Stimulated activated CD4-positive, alpha-beta T cell treated with anti-CD3 and anti-CD28 coated beads, Interleukin-1b, Interleukin-23, amount 100 ng/mL, for 1 hour (primary cell): ENCODE data around the gene CHIA.

Source experiments
- DNase-seq, 2 donors: peaks; one replicate each; pipeline ENCODE4 v3.0.0-alpha.2; 2020; ENCODE audit warnings: low read depth in 2 of 2

Gene CHIA

GRCh38 chr1:111290630-111291029 lies at the start of gene CHIA:
Gene CHIA (plus strand): TSS chr1:111290851. CDS start chr1:111310468, 19,617 bp downstream.
- no peak for DNase-seq

GRCh38 chr1:111241797-111242196 lies 48.9 kb upstream of the CHIA start:
- DNase-seq = no peak

- no peak for DNase-seq
These were observed 47.7 kb upstream of the CHIA start for GRCh38 chr1:111242805-111243523.

GRCh38 chr1:111247125-111247838 lies 43.4 kb upstream of the CHIA start:
- no peak for DNase-seq

GRCh38 chr1:111249960-111250359 lies 40.7 kb upstream of the CHIA start:
- no peak for DNase-seq

- DNase-seq = no peak
These were observed 39.1 kb upstream of the CHIA start for GRCh38 chr1:111251570-111251969.

DNA sequence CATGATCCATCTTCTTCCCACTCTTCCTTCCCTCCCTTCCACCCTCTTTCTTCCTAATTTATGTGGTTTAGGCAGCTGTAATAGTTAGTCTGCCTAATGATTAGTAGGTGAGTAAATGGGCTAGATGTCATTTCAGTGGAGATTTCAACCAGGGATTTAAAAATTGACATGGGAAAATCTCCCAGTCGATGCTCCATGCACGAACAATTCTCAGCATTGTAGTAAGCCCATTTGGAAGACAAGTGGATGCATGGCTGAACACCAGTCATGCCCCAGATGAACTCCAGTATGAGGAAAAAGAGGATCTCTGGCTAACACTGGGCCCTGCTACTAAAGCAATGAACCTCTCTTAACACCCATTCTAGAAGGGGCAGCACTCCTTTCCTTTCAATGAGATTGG lies 37.9 kb upstream of the CHIA start:
- DNase-seq = no peak

DNA sequence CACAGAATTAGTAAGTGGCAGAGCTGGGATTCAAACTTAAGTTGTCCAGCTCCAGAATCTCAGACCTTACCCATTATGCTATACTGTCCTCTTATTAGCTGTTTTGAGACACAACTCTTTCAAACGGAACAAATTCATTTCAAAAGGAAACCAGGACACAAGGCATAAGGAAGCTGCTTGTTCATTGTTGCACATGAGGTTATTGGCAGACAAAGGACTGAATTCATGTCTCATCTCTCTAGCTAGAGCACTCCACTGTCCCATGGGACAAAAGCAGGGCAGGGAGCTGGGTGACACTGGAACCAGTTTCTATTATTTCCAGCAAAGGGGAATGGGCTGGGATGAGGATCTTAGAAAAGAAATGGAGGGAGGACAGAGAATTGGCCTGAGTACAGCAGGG lies 36.8 kb upstream of the CHIA start:
- DNase-seq = no peak

DNA sequence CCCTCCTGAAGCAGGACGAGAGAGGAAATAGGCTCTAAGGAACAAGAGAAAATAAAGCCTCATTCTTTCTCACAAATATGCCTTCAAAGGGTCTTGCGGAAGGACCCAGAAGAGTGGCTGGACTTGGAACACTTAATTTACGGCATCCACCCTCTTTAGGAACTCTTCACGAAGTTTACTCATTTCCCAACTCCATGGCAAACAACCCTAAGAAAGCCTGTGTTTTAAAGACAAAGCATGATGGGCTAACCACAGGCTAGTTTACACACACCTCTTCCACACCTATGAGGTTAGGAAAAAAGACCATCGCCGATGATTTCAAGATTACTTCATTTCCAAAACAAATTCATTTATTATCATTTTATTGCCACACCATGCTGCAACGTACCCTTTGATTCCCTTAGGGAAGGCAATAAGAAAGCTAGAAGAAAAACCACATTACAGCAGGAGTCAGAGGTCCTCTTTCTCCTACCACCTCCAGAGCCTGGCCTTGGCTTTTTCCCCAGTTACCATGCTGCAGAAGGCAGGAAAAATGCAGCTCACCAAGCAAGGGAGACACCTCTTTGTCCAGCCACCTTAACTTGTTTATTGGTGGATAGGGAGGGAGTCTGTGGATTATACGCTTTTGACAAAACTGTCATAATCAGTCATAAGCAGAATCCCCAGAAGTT lies 33.5 kb upstream of the CHIA start:
- no peak for DNase-seq

- no peak for DNase-seq
These were observed 22.7 kb upstream of the CHIA start for GRCh38 chr1:111267801-111268508.

DNA sequence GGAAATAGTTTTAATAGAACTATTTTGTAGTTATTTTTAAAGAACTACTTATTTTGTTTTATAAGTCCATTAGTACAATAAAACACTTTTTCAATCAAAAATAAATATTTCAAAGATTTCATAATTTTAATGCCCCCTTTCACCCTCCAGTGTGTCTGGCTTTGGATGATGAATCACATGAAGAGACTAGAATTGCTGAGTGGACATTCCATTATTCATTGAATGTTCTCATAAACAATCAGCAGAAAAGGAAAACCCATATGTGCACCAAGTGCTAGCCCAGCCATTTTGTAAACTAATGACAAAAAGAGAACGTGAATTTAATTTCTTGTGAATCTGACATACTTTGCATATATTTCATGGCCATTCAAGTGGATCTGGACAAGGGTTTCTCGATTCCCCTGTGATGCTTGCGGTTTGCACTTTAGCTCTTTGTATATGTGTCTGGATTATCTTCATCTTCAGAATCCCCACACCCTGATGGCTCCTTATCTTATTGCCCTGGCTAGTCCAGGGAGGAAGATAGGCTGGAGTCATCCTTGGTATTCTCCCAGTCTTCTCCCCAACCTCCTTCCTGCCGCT lies 20.7 kb upstream of the CHIA start:
- no peak for DNase-seq

DNA sequence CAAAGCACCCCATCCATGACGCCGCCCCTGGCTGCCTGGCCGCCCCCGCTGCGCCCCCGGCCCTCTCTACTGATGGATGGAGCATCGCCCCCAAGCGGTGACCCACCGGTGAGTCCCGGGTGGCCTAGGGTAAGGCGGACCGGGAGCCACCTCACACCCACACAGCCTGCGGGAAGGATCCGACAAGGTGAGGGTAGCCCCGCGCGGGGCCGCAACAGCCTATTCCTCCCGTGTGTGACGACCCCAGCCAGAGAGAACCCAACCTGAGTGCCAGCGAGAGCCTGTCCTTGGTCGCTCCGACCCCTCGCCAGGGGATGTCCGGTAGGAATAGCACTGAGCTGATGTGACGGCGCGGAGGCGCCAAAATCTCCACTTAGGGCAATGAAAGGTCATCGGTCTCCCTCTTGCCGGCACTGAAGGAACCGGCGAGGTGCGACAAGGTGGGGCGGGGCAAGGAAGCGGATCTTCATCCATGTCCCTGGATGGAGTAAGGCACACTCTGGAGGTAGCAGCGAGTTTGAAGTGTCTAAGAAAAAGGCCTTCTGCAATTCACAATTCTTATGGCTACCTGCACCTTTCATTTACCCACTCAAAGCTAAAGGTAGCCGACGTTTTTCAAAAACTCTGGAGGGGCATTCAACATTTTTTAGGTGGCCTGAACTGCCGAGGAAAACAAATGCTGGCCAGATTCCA lies 19.7 kb upstream of the CHIA start:
- no peak for DNase-seq

DNA sequence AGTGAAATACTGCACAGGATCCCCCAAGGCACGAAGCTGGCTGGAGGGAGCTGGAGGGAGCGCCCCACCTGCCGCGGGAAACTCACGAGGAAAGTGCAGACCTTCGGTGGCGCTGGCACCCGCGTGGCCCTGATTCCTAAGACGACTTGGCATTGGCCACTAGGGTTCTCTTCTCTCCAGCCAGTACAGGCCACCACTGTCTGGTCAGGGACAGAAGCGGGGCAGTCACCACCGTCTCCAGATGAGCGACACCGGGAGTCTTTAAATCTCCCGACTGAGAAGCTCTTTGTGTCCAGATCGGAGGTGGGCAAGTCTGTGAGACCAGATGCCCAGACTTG lies 19.2 kb upstream of the CHIA start:
- DNase-seq = no peak

DNA sequence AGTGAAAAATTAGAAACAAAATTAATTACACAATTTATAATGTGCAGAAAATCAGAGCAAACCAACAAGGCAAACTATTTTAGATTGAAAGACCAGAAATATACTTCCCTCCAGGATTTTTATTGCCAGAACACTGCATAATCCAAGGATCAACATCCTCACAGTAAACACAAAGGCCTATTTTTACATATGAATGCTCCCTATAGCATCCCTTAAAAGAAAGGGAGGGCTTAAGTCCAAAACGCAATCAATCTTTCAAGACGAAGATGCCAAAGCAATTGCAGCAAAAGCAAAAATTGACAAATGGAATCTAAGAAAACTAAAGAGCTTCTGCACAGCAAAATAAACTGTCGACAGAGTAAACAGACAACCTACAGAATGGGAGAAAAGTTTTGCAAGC lies 18.6 kb upstream of the CHIA start:
- no peak for DNase-seq

GRCh38 chr1:111274653-111275052 lies 16.0 kb upstream of the CHIA start:
- DNase-seq = no peak

- DNase-seq = no peak
These were observed 15.6 kb upstream of the CHIA start for GRCh38 chr1:111275079-111275478.

DNA sequence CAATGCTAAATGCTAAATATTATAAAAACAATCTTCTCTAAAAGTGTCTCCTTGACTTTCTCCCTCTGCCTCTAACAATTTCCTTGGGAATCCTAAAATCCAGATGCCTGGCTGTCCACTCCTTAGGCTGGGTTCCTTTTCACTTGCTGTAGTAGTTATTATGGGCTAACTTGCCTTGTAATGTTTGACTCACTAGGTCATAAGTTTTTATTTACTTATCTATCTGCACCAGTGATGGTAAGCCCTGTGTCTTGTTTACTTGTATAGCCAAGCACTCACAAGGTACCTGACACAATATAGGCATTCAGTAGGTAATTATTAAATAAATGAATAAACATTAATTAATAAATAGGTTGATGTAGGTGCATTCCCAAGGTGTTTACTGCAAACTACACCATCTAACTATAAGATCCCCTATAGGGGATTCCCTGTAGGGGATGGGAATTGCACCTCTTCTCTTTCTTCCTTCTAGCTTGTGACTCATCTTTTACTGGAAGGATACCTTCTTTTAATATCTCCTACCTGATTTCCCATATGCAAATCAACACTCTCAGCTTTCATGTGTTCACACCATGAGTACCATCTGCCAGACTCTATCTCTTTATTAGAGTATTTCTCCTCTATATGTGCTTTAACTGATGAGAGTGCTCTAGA lies 14.7 kb upstream of the CHIA start:
- DNase-seq = no peak

GRCh38 chr1:111279144-111279543 lies 11.5 kb upstream of the CHIA start:
- DNase-seq = no peak

GRCh38 chr1:111280267-111280666 lies 10.4 kb upstream of the CHIA start:
- no peak for DNase-seq

DNA sequence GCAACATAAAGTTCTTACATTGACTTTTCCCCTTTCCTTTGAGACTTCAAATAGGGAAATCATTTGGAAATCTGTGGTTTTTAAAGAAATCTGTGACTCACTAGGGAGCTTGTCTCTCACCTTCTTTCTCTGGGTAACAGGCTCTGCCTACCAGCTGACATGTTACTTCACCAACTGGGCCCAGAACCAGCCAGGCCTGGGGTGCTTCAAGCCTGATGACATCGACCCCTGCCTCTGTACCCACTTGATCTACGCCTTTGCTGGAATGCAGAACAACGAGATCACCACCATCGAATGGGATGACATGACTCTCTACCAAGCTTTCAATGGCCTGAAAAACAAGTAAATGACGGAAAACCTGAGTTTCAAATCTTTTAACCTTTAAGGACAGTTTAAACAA lies 9.2 kb upstream of the CHIA start:
- DNase-seq = no peak

DNA sequence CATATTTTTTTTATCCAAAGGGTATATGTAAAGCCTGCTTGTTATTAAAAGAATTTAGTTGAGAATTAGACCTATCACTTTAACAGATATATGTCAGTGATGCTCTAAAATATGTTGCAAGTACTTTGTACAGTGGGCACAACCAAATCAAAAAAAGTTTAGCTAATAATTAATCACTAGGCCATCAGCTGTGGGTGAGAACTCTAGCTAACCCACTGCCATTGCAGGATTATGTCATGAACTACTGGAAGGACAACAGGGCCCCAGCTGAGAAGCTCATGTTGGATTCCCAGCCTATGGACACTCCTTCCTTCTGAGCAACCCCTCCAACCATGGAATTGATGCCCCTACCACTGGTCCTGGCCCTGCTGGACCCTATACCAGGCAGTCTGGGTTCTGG lies 6.8 kb upstream of the CHIA start:
- DNase-seq = no peak
